DMS79 treated with DMSO at 0.1 percent for 48 hours (cell line): ENCODE results near the gene PARN.

Experiments used
- DNase-seq: peaks from one replicate; lab custom pipeline; 2025; lab: John Stamatoyannopoulos, UW

The PARN gene

DNA sequence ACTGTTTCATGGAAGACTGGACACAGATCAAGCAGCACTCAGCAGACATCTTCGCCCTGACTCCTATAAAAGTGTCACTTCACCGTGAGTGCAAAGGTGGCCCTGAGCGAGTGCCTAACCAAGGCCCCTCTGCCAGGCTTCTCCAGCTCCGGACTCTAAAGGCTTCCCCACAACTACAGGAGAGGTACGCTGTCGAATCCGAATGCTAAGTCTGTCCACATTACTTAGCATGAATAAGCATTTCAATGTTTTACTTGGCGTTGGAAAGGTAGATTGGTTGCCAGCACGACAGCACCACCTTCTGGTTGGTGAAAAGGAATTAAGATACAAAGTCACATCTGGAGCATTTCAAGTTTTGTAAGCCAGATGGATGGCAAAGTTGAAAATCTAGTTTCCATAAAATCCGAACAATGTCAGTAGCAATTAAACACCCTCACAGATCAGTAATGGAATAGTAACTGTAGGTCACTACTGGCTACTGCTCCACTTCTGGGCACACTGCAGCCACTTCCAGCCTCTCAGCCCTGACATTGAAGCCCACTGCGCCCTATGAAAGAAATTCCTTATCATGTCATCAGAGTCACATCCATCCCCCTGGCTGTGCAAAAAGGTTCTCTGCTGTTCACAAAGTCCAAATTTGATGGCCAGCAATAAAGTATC lies 100.9 kb downstream of the PARN start:
- DNase-seq, result peak; percentile 62

DNA sequence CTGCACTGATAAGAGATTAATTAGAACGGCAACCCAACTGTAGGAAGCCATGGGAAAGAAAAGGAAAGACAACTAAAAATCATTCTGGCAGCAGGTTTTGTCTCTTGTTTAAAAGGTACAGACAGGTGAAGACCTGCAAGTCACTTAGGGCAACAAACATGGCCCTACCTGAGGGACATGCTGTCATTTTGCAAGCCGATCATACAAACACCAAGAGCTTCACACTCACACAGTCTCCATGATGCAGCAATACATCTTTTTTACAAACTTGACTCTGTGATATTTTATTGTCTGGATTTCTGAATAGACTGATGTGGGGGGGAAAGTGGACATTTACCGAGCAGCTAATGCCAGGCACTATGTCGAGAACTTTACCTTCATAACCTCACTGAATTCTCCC lies 101.8 kb downstream of the PARN start:
- DNase-seq, result no peak

DNA sequence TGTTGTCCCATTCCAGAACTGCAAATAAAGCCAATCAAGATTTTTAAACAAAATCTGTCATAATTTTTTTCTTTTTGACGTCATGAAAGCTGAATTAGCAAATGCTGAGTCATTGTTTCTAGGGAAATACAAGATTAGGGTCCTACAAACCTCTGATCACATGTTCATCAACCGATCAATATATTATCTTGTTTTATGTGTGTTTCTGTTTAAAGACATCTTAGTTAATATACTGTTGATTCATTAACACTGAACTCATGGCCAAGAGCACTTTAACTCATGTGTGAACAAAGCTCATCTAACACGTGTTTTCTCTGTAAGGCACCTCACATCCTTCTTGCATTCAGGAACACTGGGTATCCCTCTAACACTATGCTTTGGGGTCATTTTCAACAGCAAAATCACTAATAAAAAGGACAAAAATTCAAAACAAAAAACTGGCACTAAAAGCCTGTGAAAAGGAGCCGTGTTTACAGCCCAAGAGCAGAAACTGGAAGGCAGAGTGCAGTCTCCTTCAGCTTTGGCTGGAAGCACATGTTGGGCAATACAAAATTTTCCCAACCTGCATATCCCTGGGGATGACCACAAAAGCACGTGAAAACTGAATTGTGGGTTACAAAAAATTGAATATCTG lies 102.5 kb downstream of the PARN start:
- DNase-seq, result no peak

DNA sequence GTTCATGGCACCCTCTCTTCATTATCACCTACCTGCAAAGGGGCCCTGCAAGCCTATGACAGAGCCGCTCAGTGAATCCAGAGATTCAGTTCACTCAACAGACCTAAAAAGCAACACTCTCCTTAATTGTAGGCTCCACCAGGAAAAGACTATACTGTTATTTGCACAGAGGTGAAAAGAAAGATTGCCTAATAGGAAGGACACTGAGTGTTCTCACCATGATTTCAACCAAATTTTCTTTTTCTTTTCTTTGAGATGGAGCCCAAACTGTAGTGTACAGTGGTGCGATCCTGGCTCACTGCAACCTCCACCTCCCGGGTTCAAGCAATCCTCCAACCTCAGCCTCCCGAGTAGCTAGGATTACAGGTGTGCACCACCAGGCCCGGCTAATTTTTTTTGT lies 104.5 kb downstream of the PARN start:
- no peak for DNase-seq

DNA sequence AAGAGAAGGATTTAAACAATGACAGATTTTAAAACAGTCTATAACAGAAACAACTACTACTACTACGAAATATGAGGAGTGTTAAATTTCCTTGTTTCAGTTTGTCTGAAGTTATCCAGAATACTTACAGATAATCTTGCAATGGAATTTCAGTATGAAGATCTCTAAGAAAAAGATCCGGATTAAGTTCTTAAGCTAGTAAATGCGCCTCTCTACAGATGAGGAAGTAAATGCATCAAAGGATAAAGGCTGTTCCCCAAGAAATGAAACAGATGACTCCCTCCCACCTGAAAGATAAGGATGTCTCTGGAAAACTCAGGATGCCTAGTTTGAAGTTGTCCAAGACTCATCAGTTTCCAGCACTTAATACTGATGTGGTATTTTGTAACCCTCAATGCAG lies 105.1 kb downstream of the PARN start:
- no peak for DNase-seq

DNA sequence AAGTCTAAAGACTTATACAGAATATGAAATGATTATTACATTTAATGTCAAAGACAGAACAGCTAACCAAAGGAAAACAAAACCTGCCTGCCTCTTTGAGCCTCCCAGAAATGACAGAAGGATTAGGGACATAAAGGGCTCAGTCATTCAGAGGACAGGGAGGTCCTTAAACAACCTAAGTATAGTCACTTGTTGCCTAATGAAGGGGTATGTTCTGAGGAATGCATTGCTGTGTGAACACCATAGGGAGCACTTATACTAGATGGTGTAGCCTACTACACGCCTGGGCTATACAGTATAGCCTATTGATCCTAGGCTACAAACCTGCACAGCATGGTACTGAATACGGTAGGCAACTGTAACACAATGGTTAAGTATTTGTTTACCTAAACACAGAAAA lies 106.4 kb downstream of the PARN start:
- no peak for DNase-seq

DNA sequence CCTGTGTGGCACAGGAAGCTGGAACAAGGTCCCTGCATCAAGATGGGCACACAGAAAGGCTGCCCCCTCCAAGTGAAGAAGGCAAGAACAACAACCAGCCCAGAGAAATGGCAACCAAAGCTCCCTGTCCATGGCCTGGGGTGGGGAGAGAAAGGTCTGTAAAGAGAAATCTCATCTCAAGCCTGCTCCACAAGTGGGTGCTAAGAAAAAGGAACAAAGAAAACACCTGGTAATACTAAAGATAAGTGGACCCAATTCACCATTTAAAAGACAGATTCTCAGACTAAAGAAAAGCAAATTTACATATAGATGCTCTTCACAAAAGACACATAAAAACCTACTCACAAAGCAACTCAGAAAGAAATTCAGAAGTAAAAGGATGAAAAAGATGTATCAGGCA lies 107.4 kb downstream of the PARN start:
- peak; percentile 15 for DNase-seq

DNA sequence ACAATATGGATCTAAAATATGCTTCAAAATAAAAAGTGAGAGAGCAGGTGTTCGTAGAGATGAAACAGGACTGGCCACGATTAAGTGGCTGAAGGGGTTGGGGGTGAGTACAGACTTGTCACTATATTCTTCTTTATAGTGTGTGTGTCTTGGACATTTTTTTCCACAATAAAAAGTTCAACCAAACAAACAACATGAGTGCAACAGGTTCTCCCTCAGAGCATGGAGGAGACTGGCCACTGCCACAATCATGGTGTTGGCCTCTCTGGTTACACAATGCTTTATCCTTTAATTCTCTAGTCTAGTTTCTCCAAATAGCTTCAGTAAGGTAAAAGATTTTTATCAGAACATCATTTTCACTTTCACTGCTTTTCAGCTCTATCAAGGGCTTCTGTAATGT lies 109.3 kb downstream of the PARN start:
- DNase-seq, result no peak

DNA sequence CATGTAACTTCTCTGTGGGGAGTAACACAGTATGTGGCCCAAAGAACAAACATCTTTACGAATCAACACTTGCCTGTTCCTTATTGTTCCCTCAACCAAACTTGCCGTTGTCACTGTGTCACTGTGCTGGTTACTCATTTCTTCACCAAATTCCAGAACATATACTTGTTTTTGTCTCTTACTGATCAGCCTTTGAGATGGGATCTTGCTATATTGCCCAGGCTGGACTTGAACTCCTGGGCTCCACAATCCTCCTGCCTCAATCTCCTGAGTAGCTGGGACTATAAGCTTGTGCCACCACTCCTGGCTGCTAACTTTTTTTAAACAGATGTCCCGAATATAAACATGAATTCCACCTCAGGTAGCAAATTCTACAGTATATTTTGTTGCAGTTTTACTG lies 115.1 kb downstream of the PARN start:
- DNase-seq, result no peak

DNA sequence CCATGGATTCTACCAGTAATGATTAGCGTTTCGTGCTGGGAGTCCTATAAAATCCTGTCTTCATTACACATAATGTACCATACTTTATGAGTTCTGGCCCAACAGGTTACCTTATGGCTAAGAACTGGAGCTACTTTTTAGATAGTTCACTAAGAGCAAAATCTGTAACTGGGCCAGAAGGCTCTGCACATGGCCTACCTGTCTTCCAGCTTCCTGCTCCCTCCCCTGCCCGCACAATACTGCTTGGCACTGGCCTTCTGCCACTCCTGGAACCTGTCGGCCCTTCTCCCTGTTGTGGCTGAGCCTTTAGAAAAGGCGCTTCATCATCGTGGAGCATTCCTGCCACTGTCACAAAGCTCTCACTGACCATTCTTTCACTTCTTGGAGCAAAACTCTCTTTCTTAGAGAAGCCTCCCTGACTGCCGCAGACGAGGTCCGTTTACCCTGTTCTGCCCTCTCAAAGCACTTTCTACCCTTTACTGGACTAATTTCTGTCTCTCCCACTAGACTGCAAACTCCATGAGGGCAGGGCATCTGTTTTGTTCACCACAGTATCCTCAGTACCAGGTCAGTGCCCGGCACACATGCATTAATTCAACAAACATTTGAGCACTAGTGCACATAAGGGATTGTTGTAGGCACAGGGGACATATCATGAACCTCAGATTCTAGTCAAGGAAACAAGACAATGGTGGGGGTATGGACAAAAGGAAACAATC lies 116.5 kb downstream of the PARN start:
- no peak for DNase-seq

DNA sequence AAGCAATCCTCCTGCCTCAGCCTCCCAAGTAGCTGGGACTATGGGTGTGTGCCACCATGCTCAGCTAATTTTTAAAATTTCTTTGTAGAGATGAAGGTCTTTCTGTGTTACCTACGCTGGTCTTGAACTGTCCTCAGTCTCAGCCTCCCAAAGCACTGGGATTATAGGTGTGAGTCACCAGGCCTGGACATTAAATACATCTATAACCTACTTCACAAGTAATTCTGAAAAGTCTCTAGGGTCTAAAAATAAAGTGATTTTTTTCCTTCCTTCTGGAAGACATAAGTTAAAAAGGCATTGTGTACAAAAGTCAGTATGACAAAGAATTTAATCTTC lies 118.3 kb downstream of the PARN start:
- no peak for DNase-seq

DNA sequence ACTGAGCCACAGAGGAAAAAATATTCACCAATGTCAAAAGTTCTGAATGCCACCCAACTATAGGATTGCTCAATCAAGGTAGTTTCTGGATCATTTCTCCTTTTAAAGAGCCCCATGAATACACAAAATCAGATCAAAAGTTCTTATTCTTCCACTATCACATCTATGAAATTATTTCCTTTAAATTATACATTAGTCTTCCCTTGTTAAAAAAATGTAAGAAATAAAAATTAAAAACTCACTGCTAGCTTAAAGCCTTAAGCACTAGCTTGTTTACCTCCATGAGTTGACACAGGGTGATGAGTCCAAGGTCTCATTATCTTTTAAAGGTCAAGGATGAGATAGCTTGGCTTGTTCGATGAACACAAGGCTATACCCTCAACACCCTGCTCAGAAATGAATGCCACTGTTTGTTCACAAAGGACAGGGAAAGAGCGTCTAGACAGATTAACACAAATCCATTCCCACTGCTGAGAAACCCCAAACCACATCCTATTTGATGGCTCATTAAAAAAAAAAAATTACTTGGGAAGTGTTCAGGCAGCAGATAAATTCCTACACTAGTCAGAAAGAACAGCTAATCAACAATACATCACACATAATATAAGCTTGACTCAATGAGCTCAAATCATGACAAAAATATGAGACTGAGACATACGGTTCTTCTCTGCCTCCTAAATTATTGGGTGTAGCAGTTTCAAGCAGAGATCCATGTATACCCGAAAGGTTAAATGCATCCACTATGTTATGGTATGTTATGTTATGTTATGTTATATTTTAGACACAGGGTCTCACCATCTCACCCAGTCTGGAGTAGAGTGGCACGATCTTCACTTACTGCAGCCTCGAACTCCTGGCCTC lies 118.9 kb downstream of the PARN start:
- no peak for DNase-seq

DNA sequence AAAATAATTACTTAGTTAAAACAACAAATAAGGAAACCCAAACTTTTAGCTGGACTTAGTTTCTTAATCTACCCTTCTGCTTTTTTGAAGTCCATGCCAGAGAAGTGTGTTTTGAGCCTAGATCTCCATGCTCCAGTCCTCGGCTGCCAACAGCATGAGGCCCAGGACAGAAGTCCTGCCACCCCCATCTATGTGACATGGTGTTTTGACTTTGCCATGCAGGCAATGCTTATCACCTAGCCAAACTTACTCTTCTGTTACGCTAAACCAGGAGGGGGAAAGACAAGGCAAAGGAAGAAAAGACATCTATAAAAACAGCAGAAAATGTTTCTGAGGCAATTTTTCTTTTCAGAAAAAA lies 119.5 kb downstream of the PARN start:
- DNase-seq, result no peak

DNA sequence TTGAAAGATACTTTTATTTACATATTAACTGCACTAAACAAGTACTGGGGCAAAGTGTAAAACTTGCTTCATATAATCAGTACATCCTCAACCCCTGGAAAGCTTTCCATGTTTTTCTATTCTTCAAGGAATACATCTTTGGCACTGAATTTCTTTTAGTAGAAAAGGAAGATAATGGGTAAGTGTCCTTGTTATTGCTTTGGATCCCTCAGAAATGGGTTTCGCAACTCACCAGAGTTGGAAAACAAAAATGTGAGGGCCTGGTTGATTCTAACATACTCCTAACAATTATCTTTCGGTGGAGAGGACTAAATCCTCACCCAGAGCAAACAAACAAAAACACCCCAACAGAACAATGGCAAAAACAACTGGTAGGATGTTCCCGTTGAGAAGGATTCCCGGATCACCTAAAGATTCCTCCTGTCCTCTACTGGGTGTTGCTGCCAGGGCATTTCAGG lies 120.4 kb downstream of the PARN start:
- DNase-seq, result no peak

DNA sequence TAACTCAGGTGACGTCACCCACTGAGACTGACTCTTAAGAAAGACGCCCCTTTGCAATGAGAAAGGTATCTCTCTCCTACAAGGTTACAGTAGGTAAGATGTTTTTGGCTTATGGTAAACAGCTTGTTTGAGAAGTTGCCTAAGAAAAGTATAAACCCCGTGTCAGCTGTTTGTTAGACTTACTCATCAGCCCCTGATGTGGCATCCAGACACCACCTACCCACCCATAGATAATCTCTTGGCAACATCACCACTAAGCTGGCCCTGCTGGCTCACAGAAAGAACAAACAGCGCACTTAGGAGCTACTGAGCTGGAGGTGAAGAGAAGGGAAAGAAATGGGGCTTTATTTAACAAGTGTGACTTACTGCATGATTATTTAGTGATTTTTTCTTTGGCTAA lies 121.0 kb downstream of the PARN start:
- DNase-seq, result no peak

DNA sequence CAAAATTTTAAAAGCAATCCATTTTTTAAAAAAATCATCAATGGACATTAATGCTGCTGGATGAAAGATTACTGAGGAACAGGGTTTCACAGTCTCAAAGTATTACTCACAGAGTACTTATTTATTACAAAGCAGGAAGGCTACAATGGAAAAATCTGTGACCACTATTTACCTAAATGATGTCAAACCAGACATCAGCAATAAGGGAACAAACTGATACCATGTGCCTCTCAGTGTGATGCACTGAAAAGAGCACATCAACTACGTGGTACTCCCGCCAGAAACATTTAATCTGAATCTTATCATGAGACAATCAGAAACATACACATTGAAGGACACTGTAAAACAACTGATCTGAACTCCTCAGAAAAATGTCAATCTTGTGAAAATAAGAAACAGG lies 124.2 kb downstream of the PARN start:
- DNase-seq, result no peak

DNA sequence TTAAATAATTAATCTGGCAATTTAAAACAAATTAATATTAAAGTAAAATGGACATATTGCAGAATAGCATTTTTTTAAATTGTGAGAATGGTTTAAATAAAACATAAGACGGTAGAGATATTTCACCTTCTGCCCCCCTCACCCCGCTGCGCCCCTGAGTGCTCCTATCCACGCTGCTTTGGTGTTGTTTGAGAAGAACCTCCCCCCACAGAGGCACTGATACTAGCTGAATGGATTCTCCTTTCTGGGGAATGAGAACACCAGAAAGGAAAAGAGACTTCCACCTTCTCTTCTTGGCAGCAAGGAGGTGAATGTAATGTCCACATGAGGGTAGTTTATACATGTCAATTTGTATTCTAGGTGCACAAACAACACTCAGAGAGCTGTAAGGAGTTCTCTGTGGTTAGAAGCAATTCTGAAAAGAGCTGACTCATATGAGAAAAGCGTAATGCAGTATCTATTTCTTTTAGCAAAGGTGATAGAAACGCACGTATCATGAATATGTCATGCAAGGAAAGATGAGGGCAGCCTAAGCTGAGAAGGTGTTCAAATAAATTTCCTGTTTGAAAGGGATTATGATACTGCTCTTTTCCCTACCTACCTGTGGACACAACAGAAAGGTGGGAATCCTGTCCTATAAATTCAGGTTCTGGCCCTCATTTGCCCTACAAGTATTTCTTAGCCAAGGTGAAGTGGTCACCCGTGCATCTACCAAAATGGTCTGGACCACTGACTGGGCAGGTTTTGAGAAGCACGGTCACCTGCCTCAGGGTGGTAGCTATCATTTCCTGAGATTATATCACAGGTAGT lies 126.9 kb downstream of the PARN start:
- DNase-seq, result no peak

DNA sequence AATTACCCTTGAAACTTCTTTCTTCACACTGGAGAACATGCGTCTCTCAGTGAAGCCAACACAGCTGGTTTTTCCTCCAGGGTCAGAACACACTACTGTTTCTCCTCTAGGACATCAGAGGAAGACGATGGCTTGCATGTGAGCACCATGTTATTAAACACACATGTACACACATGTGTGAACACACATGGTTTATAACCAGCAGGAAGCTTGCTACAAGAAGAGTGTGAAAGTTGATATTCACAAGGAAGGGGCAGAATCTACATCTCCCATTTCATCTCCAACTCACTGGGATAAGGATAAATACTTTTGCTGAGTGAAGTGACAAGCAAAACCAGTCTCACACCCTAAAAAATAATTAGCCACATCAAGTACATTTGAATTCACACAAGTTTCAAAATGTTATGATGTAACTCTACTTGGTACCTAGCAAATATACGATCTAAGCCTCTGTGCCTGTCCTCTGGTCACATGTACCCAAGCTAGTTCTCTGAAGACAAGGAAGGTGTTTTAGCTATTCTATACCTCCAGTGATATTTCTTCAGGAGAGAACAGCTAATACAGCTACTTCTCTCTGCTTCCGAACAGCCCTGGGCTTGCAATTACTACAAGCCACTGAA lies 127.7 kb downstream of the PARN start:
- no peak for DNase-seq

DNA sequence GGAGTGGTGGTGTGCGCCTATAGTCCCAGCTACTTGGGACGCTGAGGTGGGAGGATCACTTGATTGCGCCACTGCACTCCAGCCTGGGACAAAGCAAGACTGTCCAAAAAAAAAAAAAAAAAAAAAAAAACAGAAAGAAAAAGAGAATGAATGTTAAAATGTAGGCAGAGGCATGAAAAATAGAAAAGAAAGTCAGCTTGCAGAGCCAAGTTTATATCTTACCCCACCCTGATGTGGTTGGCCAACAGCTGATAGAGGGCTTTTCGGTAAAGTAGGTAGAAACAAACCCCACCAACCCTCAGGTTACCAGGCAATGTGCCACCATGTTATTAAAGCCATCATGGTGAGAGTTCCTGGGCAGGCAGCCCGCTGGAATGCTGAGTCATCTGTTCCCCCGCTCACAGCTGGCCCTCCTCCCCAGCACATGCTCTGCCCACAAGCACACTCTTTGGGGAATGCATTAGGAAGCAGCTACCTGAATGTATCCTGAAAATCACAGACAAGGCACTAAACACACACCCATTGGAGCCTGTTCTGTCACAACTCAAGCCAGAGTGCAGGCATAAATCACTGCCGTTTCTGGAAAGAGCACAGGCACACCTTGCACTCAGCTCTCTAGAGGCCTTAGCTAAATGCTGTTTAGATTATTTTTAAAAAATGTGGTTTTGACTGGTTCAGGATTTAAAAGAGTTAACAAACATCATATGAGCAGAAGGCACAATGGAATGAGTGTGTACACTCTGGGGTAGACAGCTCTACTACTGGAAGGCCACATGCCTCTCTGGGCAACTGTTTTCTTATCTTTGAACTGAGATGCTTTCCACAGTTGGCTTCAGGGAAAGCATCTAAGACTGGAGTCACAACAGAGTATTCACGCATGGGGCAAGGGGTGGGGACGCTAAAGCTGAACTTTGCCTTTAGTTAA lies 128.5 kb downstream of the PARN start:
- DNase-seq, result peak; percentile 64

DNA sequence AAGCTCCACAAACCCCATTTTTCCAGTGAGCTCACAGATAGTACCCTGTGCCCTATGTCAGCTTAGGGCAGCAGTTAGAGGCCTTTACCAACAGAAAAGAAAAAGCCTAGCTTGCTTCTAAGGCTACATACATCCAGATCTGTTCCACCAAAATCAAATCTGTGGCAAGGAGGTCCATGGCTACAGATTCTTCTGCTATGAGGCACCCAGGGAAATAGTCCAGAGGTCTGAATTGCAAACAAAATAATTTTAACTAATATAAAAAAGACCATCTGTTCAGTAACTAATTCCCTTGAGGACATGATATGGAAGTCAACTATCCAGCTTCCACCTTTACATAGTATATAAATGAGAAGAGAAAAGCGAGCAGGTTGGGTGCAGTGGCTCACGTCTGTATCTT lies 129.3 kb downstream of the PARN start:
- DNase-seq, result no peak
